HG02798 (cell line): ENCODE results near the gene POR.

Source experiments
- ATAC-seq: cut with Tn5 transposase; IDR thresholded peaks from one replicate; pipeline ENCODE4 v1.9.1; 2021; ENCODE audit warnings: mild to moderate bottlenecking; ENCODE audit not compliant: unreplicated experiment, poor library complexity

POR gene

GRCh38 chr7:75946207-75946855, 31.4 kb downstream of the POR start:
- no peak for ATAC-seq

- ATAC-seq, result no peak
These were observed 33.2 kb downstream of the POR start for GRCh38 chr7:75948179-75948578.

- no peak for ATAC-seq
These were observed 35.2 kb downstream of the POR start for GRCh38 chr7:75950111-75950681.

GRCh38 chr7:75951506-75951905, 36.6 kb downstream of the POR start:
- no peak for ATAC-seq

GRCh38 chr7:75953431-75953830, 38.5 kb downstream of the POR start:
- ATAC-seq, result no peak

GRCh38 chr7:75953931-75954330, 39.0 kb downstream of the POR start:
- ATAC-seq, result no peak

GRCh38 chr7:75955331-75955955, 40.5 kb downstream of the POR start:
- no peak for ATAC-seq

- no peak for ATAC-seq
These were observed 42.2 kb downstream of the POR start for GRCh38 chr7:75957021-75957736.

GRCh38 chr7:75958802-75959543, 44.0 kb downstream of the POR start:
- no peak for ATAC-seq

GRCh38 chr7:75960372-75960771, 45.4 kb downstream of the POR start:
- ATAC-seq, result no peak

- ATAC-seq, result no peak
These were observed 46.3 kb downstream of the POR start for GRCh38 chr7:75961218-75961617.

GRCh38 chr7:75962607-75963380, 47.8 kb downstream of the POR start:
- ATAC-seq, result no peak

GRCh38 chr7:75963381-75963995, 48.5 kb downstream of the POR start:
- no peak for ATAC-seq

GRCh38 chr7:75965617-75966016, 50.7 kb downstream of the POR start:
- ATAC-seq, result no peak

GRCh38 chr7:75966190-75966961, 51.4 kb downstream of the POR start:
- ATAC-seq, result no peak

GRCh38 chr7:75967055-75967454, 52.1 kb downstream of the POR start:
- ATAC-seq, result no peak

- no peak for ATAC-seq
These were observed 52.6 kb downstream of the POR start for GRCh38 chr7:75967487-75967997.

- no peak for ATAC-seq
These were observed 53.1 kb downstream of the POR start for GRCh38 chr7:75968012-75968411.
